ENCODE results near the gene TTC23L.

The TTC23L gene

GRCh38 chr5:34868791-34869190 lies 29.8 kb downstream of the TTC23L start:
- TF ChIP-seq GATA1 (IDR thresholded peaks at IDR 0.05; ENCODE audit: low read depth, low read length) (no peak), POLR2A (IDR thresholded peaks at IDR 0.05; ENCODE audit: low read length) (no peak)
- DNase-seq: no peak

GRCh38 chr5:34869256-34869655 lies 30.3 kb downstream of the TTC23L start:
- TF ChIP-seq GATA1 (IDR thresholded peaks at IDR 0.05; ENCODE audit: low read depth, low read length) (no peak), POLR2A (IDR thresholded peaks at IDR 0.05; ENCODE audit: low read length) (no peak)
- no peak for DNase-seq

GRCh38 chr5:34870382-34870781 lies 31.4 kb downstream of the TTC23L start:
- TF ChIP-seq POLR2A (IDR thresholded peaks at IDR 0.05; ENCODE audit: low read length) (no peak), GATA1 (IDR thresholded peaks at IDR 0.05; ENCODE audit: low read depth, low read length) (no peak)
- no peak for DNase-seq

GRCh38 chr5:34876275-34876674 lies 37.3 kb downstream of the TTC23L start:
- TF ChIP-seq GATA1 (IDR thresholded peaks at IDR 0.05; ENCODE audit: low read depth, low read length): no peak
- no peak for TF ChIP-seq POLR2A (IDR thresholded peaks at IDR 0.05; ENCODE audit: low read length)
- no peak for DNase-seq

- TF ChIP-seq POLR2A (IDR thresholded peaks at IDR 0.05; ENCODE audit: low read length) (no peak), GATA1 (IDR thresholded peaks at IDR 0.05; ENCODE audit: low read depth, low read length) (no peak)
- DNase-seq: no peak
Measured at GRCh38 chr5:34881246-34881645, 42.3 kb downstream of the TTC23L start.

DNA sequence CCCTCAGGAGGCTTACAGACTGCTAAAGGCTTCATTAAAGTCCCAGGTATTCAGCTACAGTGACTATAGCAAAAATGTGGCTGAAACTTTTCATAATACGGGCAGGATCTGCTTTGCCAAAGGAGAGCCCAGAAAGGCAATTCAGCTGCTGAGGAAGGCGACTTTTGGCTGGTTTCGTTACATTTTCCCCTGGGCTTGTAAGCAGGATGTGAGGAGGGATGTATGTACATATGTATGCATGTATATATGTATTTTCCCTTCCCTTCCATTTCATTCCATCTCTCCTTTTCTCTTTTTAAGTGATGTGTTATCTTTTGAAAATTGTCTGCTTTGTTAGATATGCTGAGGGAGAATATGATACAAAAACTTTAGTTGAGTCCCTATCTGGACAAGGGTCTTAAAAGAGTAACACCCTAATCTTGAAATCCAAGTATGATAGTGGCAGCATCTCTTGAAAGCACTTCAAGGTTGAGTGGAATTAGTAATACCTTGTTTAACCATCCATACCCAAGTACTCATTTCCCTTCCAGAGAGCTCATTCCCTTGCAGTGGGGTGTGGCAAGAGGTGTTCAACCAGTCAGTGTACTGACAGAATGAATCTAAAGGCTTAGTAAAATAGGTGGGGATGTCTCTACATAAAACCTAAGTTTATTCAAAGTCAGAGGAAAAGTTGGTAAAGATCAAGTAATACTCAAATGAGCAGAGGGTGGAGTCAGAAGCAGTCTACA lies 47.6 kb downstream of the TTC23L start:
- DNase-seq: no peak

DNA sequence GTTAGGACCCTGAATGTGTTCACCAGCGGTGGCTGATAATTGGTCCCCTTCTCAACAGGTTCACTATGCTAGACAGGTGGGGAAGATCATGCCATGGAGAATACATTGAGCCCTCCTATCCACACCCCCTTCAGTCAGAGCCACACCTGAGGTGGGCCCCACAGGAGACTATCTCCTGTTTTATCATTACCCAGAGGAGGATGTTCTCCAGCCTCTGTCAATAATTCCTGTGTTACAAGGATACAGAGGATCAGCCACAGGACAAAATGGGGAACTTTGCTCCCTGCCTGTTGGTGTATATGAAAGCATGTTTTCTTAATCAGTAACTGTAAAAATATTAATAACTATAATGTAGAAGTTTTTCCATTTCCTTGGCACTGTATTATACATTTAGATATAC lies 50.4 kb downstream of the TTC23L start:
- DNase-seq: no peak
- TF ChIP-seq GATA1 (IDR thresholded peaks at IDR 0.05; ENCODE audit: low read depth, low read length) (no peak), POLR2A (IDR thresholded peaks at IDR 0.05; ENCODE audit: low read length) (no peak)

More for the DNA sequence above, 47.6 kb downstream of the TTC23L start:
- TF ChIP-seq POLR2A (IDR thresholded peaks at IDR 0.05; ENCODE audit: low read length): no peak

- no peak for DNase-seq
- no peak for TF ChIP-seq POLR2A (IDR thresholded peaks at IDR 0.05; ENCODE audit: low read length)
- no peak for TF ChIP-seq GATA1 (IDR thresholded peaks at IDR 0.05; ENCODE audit: low read depth, low read length)
Measured at GRCh38 chr5:34891981-34892380, 53.0 kb downstream of the TTC23L start.

- no peak for DNase-seq
- TF ChIP-seq GATA1 (IDR thresholded peaks at IDR 0.05; ENCODE audit: low read depth, low read length): no peak
- TF ChIP-seq POLR2A (IDR thresholded peaks at IDR 0.05; ENCODE audit: low read length): no peak
Measured at GRCh38 chr5:34892414-34892813, 53.5 kb downstream of the TTC23L start.

- TF ChIP-seq GATA1 (IDR thresholded peaks at IDR 0.05; ENCODE audit: low read depth, low read length) (no peak), POLR2A (IDR thresholded peaks at IDR 0.05; ENCODE audit: low read length) (no peak)
- DNase-seq: no peak
Measured at GRCh38 chr5:34894716-34895115, 55.8 kb downstream of the TTC23L start.

DNA sequence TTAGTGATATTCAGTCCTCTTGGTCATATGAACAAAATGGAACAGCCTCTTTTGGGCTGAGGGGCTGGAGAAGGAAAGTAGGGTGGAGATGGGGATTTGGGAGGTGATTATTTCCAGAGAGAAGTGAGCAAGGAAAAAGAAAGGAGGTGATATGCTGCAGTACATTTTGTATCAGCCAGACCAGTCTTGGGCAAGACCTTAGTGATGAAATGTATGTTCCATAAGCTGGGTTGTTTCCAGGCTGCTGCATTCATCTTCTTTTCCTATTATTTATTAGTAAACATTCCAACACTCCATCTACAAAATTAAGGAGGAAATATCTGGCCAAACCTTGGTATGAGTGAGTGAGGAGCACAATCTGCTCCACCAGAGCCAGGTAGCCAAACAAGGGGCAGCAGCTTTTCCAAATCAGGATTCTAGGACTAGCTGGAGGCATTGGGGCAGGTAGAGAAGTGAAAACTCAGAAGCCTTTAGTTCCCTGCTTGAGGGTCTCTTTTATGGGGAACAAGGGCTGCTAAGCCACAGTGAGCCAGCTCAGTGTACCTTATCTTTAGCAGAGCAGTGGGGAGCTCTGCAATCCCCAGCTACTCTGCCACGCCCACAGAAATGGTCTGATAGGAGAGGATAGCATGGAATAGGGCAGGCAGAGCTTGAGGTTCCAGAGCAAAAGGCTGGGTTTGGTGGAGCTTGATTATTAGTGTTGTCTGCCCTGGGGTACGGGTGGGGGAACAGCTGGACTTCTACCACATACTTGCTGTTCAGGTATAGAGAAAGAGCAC lies 56.9 kb downstream of the TTC23L start:
- TF ChIP-seq GATA1 (IDR thresholded peaks at IDR 0.05; ENCODE audit: low read depth, low read length): no peak
- no peak for TF ChIP-seq POLR2A (IDR thresholded peaks at IDR 0.05; ENCODE audit: low read length)
- DNase-seq: peak; percentile 71 to 78

- no peak for TF ChIP-seq POLR2A (IDR thresholded peaks at IDR 0.05; ENCODE audit: low read length)
- TF ChIP-seq GATA1 (IDR thresholded peaks at IDR 0.05; ENCODE audit: low read depth, low read length): no peak
- no peak for DNase-seq
Measured at GRCh38 chr5:34897646-34898045, 58.7 kb downstream of the TTC23L start.

DNA sequence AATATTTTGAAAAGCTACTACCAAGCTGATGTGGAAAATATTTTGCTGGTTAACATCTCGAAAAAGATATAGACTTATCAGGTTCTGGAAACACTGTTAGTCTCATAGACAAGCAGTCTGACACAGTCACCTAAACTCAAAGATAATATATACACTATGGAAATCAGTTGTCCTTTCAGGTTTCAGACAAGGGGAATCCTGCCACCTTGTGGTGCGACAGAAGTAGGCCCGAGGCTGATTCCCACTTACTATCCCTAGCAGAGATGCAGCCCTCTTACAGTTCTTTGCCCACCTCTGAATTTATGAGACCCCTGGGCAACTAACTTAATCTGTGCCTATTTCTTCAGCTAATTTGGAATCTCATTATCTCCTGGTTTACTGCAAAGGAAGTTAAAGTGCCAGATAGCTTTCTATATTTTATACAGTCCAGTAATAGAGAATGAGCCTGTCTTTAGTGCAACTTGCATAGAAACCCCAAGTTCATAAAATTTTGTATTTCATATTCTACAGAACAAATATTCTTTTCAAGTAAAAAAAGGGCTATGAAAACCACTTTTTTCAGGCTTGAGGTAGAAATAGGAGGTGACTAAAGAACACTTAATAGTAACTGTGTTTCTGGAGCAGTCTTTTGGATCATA lies 59.4 kb downstream of the TTC23L start:
- DNase-seq: peak; percentile 70 to 82
- TF ChIP-seq POLR2A (IDR thresholded peaks at IDR 0.05; ENCODE audit: low read length) (no peak), GATA1 (IDR thresholded peaks at IDR 0.05; ENCODE audit: low read depth, low read length) (no peak)

DNA sequence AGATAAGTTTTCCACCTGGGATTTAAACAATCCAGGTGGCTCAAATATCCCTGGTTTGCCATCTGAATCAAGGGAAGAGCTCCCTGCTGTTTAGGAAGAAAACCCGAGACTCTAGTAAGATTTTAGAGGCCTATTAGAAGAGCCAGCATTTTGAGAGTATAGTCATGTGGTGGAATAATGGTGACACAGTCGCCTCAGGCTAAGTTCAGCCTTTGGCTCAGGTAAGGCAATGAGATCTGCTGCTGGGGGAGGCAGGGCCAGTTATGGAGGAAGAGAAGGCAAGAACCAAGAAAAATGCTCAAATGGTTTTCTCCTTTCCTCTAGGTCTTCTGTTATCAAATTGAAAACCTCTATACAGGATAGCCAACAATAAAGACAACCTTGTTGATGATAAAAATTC lies 60.1 kb downstream of the TTC23L start:
- TF ChIP-seq GATA1 (IDR thresholded peaks at IDR 0.05; ENCODE audit: low read depth, low read length): no peak
- TF ChIP-seq POLR2A (IDR thresholded peaks at IDR 0.05; ENCODE audit: low read length): no peak
- DNase-seq: no peak
